Stimulated activated CD4-positive, alpha-beta T cell treated with anti-CD3 and anti-CD28 coated beads, Interleukin-4, amount 100 ng/mL, for 4 hours (primary cell): ENCODE results near the gene ZBTB42.
"Not testable (repeated sequence)": the region's sequence is repeated elsewhere in the genome, so short reads cannot be mapped to it uniquely, and the experiment has no call there.

Source experiments
- DNase-seq, 2 experiments: peaks; one replicate each; pipeline ENCODE4 v3.0.0-alpha.2; 2020

Gene ZBTB42

DNA sequence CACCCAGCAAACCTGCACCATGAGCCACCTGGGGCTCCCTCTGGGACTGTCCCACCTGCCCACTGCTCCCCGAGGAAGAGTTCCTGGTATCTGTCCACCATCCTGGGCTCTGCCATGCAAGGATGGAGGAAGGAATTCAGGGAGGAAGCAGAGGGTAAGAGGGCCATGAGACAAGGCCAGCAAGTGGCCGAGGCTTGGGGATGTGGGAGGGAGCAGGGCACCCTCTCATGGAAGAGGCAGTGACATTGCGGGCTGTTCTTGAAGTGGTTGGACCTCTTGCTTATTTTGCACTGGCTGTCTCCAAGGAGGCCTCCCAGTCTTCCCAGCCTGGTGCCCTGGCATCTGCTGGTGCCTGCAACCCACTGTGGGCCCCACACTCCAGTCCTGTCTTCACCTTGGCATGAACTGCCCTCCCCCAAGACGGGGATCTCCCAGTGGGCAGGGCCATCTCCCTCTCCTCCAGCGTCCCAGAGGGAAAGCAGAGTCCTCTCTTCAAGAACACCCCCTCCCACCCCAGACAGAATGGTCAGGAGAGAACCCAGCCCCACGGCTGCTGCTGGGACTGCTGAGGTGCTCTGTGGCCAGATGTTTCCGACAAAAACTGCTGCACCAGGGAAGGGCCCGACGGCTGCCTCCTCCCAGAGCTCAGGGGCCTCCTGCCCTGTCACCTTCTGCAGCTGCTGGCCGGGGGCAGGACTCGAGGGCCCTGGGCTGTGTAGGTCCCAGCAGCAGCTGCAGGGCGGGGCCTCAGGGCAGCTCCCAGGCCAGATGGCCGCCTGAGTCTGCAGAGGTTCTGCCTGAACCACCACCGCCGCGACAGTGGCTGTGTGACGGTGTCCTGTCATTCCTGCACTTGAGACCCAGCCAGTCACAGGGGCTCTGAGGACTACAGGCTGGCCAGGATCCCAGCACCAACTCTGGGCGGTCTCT lies 3.5 kb upstream of the ZBTB42 start:
- no peak for DNase-seq

GRCh38 chr14:104798300-104799243 lies 2.3 kb upstream of the ZBTB42 start:
- no peak for DNase-seq

DNA sequence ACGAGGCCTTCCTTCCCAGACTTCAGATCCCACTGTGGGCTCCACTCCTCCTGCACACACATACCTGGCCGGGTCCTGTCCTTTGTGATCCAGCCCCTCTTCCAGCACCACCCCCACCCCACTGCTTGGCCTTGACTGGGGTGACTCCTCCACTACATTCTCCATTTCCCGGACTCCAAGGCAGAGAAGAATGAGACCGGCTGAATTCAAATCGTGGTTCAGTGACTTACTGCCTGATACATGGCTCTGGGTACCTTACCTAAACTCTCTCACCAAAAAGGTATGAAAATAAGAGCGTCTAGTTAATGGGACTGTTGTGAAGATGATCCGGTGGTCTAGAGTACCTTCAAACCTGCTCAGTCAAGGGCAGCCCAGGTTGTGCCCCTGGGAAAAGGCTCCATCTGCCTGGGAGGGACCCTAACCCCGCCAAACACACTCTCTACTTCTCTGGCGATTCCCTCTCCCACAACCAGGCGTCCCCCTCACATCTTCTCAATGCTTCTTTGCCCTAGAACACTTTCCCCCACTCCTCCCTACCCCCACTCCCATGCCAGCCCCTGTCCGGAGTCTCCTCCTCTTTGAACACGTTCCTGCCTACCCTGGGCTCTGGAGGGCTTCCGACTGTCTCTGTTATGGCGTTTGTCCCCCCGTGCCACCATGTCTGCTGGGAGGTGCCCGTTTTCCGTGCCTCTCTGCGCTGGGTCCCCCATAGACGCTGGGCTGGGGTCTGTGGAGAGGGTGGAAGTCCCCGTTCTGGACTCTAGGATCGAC lies 1.5 kb upstream of the ZBTB42 start:
- DNase-seq = no peak

DNA sequence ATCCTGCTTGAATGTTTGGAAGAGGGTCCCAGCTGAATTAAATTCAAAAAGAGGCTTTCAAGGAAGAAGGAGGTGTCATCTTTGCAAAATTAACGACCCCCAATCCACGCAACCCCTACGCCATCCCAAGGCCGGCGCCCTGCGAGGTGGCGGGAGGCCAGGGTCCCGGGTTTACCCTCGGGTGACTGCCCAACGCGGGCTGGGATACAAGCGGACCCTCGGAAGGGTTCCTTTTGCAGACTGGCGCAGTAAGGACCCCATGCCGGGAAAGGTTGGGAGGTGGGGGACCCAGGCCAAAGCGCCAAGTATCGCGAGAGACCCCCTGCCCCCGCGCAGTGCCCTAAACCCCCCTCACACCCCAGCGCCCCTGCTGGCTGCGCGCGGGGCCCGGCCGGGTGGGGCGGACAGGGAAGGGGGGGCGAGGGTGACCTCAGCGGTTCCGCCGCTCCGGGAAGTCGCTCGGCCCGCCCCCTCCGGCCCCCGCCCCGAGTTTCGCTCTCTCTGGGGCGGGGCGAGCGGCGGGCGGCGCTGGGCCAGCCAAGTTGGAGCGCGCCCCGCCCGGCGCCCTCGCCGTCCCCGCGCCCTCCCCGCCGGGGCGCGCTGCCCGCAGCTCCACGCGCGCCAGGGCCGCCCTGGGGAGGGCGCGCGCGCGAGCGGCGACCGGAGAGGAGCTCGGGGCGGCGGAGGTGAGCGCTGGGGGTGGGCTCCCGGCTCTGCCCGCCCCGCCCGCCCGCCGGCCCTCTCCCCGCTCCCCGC lies 708 bp upstream of the ZBTB42 start:
- DNase-seq = peak; percentile 82 to 86

- no peak for DNase-seq
Observed at GRCh38 chr14:104801520-104802393, 856 bp downstream of the ZBTB42 start.

GRCh38 chr14:104802394-104803184 lies 1.7 kb downstream of the ZBTB42 start:
- no peak for DNase-seq

GRCh38 chr14:104803280-104803911 lies 2.5 kb downstream of the ZBTB42 start:
- DNase-seq = no peak

GRCh38 chr14:104803912-104804410 lies 3.1 kb downstream of the ZBTB42 start:
- DNase-seq = no peak

GRCh38 chr14:104804481-104805325 lies 3.8 kb downstream of the ZBTB42 start:
- no peak for DNase-seq

- DNase-seq = no peak
Observed at GRCh38 chr14:104805326-104805678, 4.4 kb downstream of the ZBTB42 start.

DNA sequence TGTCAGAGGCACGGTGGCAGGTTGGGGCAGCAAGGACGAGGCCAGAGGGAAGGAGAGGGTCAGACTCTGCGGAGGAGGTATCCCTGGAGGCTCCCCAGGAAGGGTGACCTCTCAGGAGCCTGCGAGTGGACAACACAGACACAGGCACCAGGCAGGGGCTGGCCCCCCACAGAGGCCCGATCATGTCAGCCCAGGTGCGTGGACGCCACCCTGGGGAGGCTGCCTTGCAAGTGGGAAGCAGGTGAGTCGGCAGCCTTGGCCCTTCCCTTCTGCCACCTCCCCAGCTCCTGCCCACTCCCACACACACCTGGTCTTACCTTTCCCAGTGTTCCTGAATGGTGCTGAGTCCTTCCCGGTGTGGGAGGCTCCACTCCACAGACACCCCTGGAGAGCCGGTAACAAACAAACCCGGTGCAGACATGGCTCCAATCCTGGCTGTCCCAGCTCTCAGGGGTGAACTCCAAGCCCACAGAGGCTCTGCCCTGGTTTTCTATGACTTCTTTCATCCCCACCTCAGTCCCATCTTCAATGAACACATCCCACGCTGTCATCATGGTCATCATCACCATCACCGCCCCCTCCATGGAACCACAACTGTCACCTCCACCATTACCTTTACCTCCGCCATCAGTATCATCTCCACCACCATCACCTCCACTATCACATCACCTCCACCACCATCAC lies 5.2 kb downstream of the ZBTB42 start:
- DNase-seq = no peak

GRCh38 chr14:104806625-104807465 lies 5.9 kb downstream of the ZBTB42 start:
- no peak for DNase-seq

DNA sequence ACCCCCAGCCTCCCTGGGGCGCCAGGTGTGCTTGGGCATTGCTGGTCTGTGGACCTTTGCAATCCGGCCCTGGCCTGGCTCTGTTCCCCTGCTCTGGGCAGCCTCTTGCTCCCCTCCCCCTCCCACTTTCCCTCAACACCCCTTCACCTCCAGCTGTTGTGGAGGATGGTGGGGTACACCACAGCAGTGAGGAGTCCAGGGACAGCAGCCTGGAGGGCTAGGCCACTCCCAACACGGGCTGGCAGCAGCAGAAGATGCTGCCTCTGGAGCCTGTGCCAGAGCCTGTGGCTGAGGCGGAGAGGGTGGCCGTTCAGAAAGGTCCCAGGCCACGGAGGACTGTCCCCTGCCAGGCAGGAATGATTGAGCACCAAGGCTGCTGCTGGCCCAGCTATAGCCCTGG lies 7.6 kb downstream of the ZBTB42 start:
- no peak for DNase-seq

DNA sequence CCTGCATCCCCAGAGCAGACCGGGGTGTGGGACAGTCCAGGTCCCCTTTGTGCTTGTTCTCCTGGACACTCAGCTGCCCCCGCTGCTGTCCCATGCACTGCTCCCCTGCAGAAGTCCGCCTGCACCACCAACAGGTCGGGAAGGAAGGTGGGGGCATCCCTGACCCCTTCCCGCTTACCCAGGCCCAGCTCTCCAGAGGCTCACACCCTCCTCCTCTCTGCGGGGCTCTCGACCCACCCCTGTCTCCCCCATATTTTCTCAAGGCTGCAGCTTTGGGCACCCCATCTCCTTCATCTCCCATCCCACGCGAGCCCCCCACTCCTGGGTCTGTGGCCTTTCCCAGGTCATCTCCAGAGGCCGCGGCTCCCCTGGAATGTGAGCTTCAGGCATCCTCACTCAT lies 9.4 kb downstream of the ZBTB42 start:
- DNase-seq = no peak

GRCh38 chr14:104813286-104813685 lies 12.4 kb downstream of the ZBTB42 start:
- DNase-seq = no peak

DNA sequence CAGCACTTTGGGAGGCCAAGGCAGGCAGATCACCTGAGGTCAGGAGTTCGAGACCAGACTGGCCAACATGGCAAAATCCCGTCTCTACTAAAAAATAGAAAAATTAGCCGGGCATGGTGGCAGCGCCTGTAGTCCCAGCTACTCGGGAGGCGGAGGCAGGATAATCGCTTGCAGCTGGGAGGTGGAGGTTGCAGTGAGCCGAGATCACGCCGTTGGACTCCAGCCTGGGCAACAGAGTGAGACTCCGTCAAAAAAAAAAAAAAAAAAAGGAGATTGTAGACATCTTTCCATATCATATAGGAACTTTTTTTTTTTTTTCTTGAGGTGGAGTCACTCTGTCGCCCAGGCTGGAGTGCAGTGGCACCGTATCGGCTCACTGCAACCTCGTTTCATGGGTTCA lies 13.8 kb downstream of the ZBTB42 start:
- DNase-seq = not testable (repeated sequence)

DNA sequence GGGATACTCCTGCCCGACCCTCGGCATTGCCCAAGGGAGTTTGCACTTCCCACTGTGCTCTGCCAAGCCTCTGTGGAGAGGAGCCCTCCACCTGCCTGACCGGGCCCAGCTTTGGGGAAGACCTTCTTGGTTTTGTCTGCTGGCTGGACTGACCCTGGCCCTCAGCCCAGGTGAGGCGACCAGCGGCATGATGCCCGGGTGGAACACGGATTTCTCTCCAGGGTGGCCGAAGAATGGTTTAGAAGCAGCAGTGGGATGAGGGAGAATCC lies 15.6 kb downstream of the ZBTB42 start:
- no peak for DNase-seq
